ENCODE measurements around the gene ATP5F1C. TPM values are rescaled to one million over a fixed set of nuclear protein-coding genes. Genes with fewer than 3 reads are reported as not detected.

The ATP5F1C gene
- total and polyA plus RNA-seq, 2 experiments from 2014 or later = 332 to 537 TPM

- H3K9me2 ChIP-seq (ENCODE audit: insufficient read depth) = no peaks in the 10 kb centered on the region
- H3K4me1 ChIP-seq (ENCODE audit: insufficient read depth) = no peaks in the 10 kb centered on the region
- Mint-ChIP-seq H3K9me3 (no peaks in the 10 kb centered on the region), H3K4me3 (no peak overlapping the region), H3K4me1 (no peaks in the 10 kb centered on the region), H3K27me3 (ENCODE audit: insufficient read depth, low read depth, poor library complexity) (no peaks in the 10 kb centered on the region), H3K36me3 (ENCODE audit: low read depth) (peaks cover 55% of the 10 kb centered on the region), H3K27ac (no peak overlapping the region)
- no peak for ATAC-seq
- peaks cover 27% of the 10 kb centered on the region for H3K36me3 ChIP-seq (ENCODE audit: insufficient read depth)
- no peaks in the 10 kb centered on the region for H3K27me3 ChIP-seq (ENCODE audit: insufficient read depth)
- TF ChIP-seq CREB1 (CRISPR knock-in tag; IDR thresholded peaks at IDR 0.05; ENCODE audit: low read depth) = no peak
- TF ChIP-seq ZNF114 (CRISPR knock-in tag; IDR thresholded peaks at IDR 0.05) = no peak
- TF ChIP-seq EZH2 (IDR thresholded peaks at IDR 0.05; ENCODE audit: low read depth, unreplicated experiment) = no peak
- no peak for TF ChIP-seq REST (IDR thresholded peaks at IDR 0.05; ENCODE audit: unreplicated experiment)
- no peak for TF ChIP-seq NANOG (IDR thresholded peaks at IDR 0.05; ENCODE audit: borderline replicate concordance)
- no peak for TF ChIP-seq ETS1 (IDR thresholded peaks at IDR 0.05)
- no peak for TF ChIP-seq JUNB (IDR thresholded peaks at IDR 0.05; ENCODE audit: unreplicated experiment)
- TF ChIP-seq ZNF462 (CRISPR knock-in tag; IDR thresholded peaks at IDR 0.05) = no peak
- no peak for TF ChIP-seq STAT1 (IDR thresholded peaks at IDR 0.05; ENCODE audit: unreplicated experiment)
- TF ChIP-seq ZNF331 (CRISPR knock-in tag; IDR thresholded peaks at IDR 0.05; ENCODE audit: low read depth) = no peak
- TF ChIP-seq POLR2AphosphoS5 (IDR thresholded peaks at IDR 0.05; ENCODE audit: low read depth) = no peak
- TF ChIP-seq CTCF (conservative IDR thresholded peaks at IDR 0.05; ENCODE audit: low read depth in 2 of 2) = no peak
- no peak for TF ChIP-seq EZH2phosphoT487 (IDR thresholded peaks at IDR 0.05; ENCODE audit: unreplicated experiment)
- DNase-seq (ENCODE audit: low spot score) = no peak
- H3K27ac ChIP-seq (ENCODE audit: low read depth) = no peak overlapping the region
- H3K79me2 ChIP-seq (replicated peaks; ENCODE audit: insufficient read depth) = peaks cover 14% of the 10 kb centered on the region
- H3K4me3 ChIP-seq = no peak overlapping the region
- no peaks in the 10 kb centered on the region for H3F3A ChIP-seq (replicated peaks; ENCODE audit: low read depth)
- peaks cover 14% of the 10 kb centered on the region for H4K20me1 ChIP-seq (replicated peaks; ENCODE audit: insufficient read depth)
- H2AFZ ChIP-seq = no peak overlapping the region
- no peak overlapping the region for H3K4me2 ChIP-seq
Observed at GRCh38 chr10:7776777-7777176, 11.2 kb upstream of the ATP5F1C start.

All from GM23338 (cell line).